ENCODE results near the gene IL17REL.

DNA sequence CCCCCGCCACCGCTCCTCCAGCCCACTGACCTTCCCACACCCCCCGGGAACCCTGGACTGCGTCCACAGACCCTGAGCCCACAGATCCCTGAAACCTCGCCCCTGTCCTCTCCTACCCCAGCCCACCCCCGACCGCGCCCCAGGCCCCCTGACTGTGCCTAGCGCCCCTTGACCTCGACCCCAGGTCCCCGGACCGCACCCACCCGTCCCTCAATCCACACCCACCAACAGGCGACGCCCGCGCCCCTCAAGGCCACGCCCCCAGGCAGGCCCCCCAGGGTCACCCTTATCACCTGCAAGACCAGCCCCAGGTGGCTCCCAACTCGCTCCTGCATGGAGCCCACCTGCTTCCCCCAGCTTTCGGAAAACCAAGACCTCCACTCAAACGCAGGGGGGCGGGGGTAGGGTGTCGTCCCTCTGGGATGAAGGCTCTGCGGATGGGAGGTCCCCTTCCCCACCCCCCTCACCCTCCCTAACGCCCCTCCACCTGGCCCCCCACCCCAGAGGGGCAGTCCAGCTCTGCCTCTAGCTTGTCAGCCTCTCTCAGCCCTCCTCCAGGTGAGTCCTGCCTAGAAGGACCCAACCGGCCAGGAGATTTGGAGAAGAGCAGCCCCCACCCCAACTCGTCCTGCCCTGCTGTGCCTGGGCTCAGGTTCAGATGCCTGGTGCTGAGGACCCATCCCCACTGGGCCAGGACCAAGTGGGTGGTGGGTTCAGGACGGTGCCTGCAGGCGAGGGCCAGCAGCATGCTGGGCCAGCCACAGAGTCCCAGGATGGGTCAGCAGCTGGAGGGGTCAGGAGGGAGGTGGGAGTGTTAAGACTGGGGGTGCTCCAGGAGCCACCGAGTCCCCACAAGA, 3.1 kb upstream of the IL17REL start:
- TF ChIP-seq POLR2A (IDR thresholded peaks at IDR 0.05), result no peak
- TF ChIP-seq, protein P1, sequence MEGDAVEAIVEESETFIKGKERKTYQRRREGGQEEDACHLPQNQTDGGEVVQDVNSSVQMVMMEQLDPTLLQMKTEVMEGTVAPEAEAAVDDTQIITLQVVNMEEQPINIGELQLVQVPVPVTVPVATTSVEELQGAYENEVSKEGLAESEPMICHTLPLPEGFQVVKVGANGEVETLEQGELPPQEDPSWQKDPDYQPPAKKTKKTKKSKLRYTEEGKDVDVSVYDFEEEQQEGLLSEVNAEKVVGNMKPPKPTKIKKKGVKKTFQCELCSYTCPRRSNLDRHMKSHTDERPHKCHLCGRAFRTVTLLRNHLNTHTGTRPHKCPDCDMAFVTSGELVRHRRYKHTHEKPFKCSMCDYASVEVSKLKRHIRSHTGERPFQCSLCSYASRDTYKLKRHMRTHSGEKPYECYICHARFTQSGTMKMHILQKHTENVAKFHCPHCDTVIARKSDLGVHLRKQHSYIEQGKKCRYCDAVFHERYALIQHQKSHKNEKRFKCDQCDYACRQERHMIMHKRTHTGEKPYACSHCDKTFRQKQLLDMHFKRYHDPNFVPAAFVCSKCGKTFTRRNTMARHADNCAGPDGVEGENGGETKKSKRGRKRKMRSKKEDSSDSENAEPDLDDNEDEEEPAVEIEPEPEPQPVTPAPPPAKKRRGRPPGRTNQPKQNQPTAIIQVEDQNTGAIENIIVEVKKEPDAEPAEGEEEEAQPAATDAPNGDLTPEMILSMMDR (IDR thresholded peaks at IDR 0.05), result no peak
